ENCODE measurements around the gene TTC14. TPM values are rescaled to one million over a fixed set of nuclear protein-coding genes. Genes with fewer than 3 reads are reported as not detected.
"Not testable (repeated sequence)": the region's sequence is repeated elsewhere in the genome, so short reads cannot be mapped to it uniquely, and the experiment has no call there.

Gene TTC14
- total RNA-seq, 2 donors from 2014 or later, result 53.1 to 56.0 TPM

- Mint-ChIP-seq H3K36me3 (ENCODE audit: insufficient read depth in 2 of 2) (peaks cover 5 to 32% of the 10 kb centered on the region in 2 donors), H3K4me3 (no peak overlapping the region), H3K4me1 (ENCODE audit: low read depth) (peaks cover 2% of the 10 kb centered on the region), H3K27ac (peak overlapping the region; percentile 68), H3K27me3 (ENCODE audit: low read depth) (no peaks in the 10 kb centered on the region), H3K9me3 (no peaks in the 10 kb centered on the region)
- ATAC-seq (replicated peaks in 1 of 2) (no peak), DNase-seq (no peak)
These were observed 9.0 kb downstream of the TTC14 start for GRCh38 chr3:180611006-180611405.

- no peak for DNase-seq
- no peak for ATAC-seq (replicated peaks in 1 of 2)
- Mint-ChIP-seq H3K36me3 (ENCODE audit: insufficient read depth in 2 of 2) (peaks cover 5 to 28% of the 10 kb centered on the region in 2 donors), H3K9me3 (no peaks in the 10 kb centered on the region), H3K4me3 (no peak overlapping the region), H3K27ac (peak overlapping the region; percentile 54), H3K4me1 (ENCODE audit: low read depth) (no peaks in the 10 kb centered on the region), H3K27me3 (ENCODE audit: low read depth) (no peaks in the 10 kb centered on the region)
These were observed 10.4 kb downstream of the TTC14 start for GRCh38 chr3:180612364-180612763.

- H3K9me3 Mint-ChIP-seq, result no peaks in the 10 kb centered on the region
- peaks cover 0 to 16% of the 10 kb centered on the region in 2 donors for H3K36me3 Mint-ChIP-seq (ENCODE audit: insufficient read depth in 2 of 2)
- DNase-seq, result no peak
- H3K27ac Mint-ChIP-seq, result no peak overlapping the region
- ATAC-seq (replicated peaks in 1 of 2), result peak in 1 of 2 donors; percentile 59
- H3K4me1 Mint-ChIP-seq (ENCODE audit: low read depth), result no peaks in the 10 kb centered on the region
- H3K4me3 Mint-ChIP-seq, result no peak overlapping the region
- H3K27me3 Mint-ChIP-seq (ENCODE audit: low read depth), result no peaks in the 10 kb centered on the region
These were observed 14.0 kb downstream of the TTC14 start for GRCh38 chr3:180615954-180616353.

- no peak for ATAC-seq (replicated peaks in 1 of 2)
- Mint-ChIP-seq H3K27ac (no peak overlapping the region), H3K4me3 (no peak overlapping the region)
These were observed 15.1 kb downstream of the TTC14 start for GRCh38 chr3:180617049-180617448.

GRCh38 chr3:180618563-180618962 lies 16.6 kb downstream of the TTC14 start:
- H3K27ac Mint-ChIP-seq; H3K4me1 Mint-ChIP-seq (ENCODE audit: low read depth); H3K4me3 Mint-ChIP-seq; H3K9me3 Mint-ChIP-seq; DNase-seq; ATAC-seq (replicated peaks in 1 of 2); H3K27me3 Mint-ChIP-seq (ENCODE audit: low read depth): not testable (repeated sequence)
- H3K36me3 Mint-ChIP-seq (ENCODE audit: insufficient read depth in 2 of 2), result peaks cover 5 to 11% of the 10 kb centered on the region in 2 donors

More at GRCh38 chr3:180617049-180617448, 15.1 kb downstream of the TTC14 start:
- Mint-ChIP-seq H3K36me3 (ENCODE audit: insufficient read depth in 2 of 2) (peaks cover 0 to 10% of the 10 kb centered on the region in 2 donors), H3K9me3 (no peaks in the 10 kb centered on the region), H3K4me1 (ENCODE audit: low read depth) (no peaks in the 10 kb centered on the region), H3K27me3 (ENCODE audit: low read depth) (no peaks in the 10 kb centered on the region)
- DNase-seq, result no peak

- DNase-seq, result no peak
- ATAC-seq (replicated peaks in 1 of 2), result no peak
- H3K4me3 Mint-ChIP-seq, result no peak overlapping the region
- peak overlapping the region; percentile 54 for H3K27ac Mint-ChIP-seq
- H3K4me1 Mint-ChIP-seq (ENCODE audit: low read depth), result peaks cover 10% of the 10 kb centered on the region
- peaks cover 4 to 10% of the 10 kb centered on the region in 2 donors for H3K9me3 Mint-ChIP-seq
- H3K27me3 Mint-ChIP-seq (ENCODE audit: low read depth), result no peaks in the 10 kb centered on the region
- peaks cover 12 to 21% of the 10 kb centered on the region in 2 donors for H3K36me3 Mint-ChIP-seq (ENCODE audit: insufficient read depth in 2 of 2)
These were observed 17.8 kb downstream of the TTC14 start for GRCh38 chr3:180619723-180620122.

- H3K36me3 Mint-ChIP-seq (ENCODE audit: insufficient read depth in 2 of 2), result peaks cover 24 to 29% of the 10 kb centered on the region in 2 donors
- peak; percentile 83 to 85 for ATAC-seq (replicated peaks in 1 of 2)
These were observed 22.8 kb downstream of the TTC14 start for GRCh38 chr3:180624714-180625113.

GRCh38 chr3:180626844-180627243 lies 24.9 kb downstream of the TTC14 start:
- Mint-ChIP-seq H3K4me1 (ENCODE audit: low read depth) (peaks cover 36% of the 10 kb centered on the region), H3K27ac (no peak overlapping the region), H3K27me3 (ENCODE audit: low read depth) (no peaks in the 10 kb centered on the region), H3K9me3 (peaks cover 11% of the 10 kb centered on the region in 2 donors), H3K4me3 (no peak overlapping the region), H3K36me3 (ENCODE audit: insufficient read depth in 2 of 2) (peaks cover 24 to 29% of the 10 kb centered on the region in 2 donors)
- peak in 1 of 2 donors; percentile 36 for ATAC-seq (replicated peaks in 1 of 2)
- DNase-seq, result no peak

More at GRCh38 chr3:180624714-180625113, 22.8 kb downstream of the TTC14 start:
- H3K27me3 Mint-ChIP-seq (ENCODE audit: low read depth), result no peaks in the 10 kb centered on the region
- H3K27ac Mint-ChIP-seq, result peak overlapping the region; percentile 94
- DNase-seq, result no peak
- peak overlapping the region; percentile 25 to 65 for H3K4me3 Mint-ChIP-seq
- H3K9me3 Mint-ChIP-seq, result peaks cover 11% of the 10 kb centered on the region in 2 donors
- H3K4me1 Mint-ChIP-seq (ENCODE audit: low read depth), result peaks cover 22% of the 10 kb centered on the region

GRCh38 chr3:180630371-180630770 lies 28.4 kb downstream of the TTC14 start:
- DNase-seq, result no peak
- peaks cover 22% of the 10 kb centered on the region for H3K27me3 Mint-ChIP-seq (ENCODE audit: low read depth)
- no peak overlapping the region for H3K4me3 Mint-ChIP-seq
- peaks cover 20% of the 10 kb centered on the region for H3K4me1 Mint-ChIP-seq (ENCODE audit: low read depth)
- H3K27ac Mint-ChIP-seq, result peak overlapping the region; percentile 20
- peaks cover 0 to 5% of the 10 kb centered on the region in 2 donors for H3K9me3 Mint-ChIP-seq
- H3K36me3 Mint-ChIP-seq (ENCODE audit: insufficient read depth in 2 of 2), result peaks cover 5 to 7% of the 10 kb centered on the region in 2 donors
- peak; percentile 77 to 84 for ATAC-seq (replicated peaks in 1 of 2)

- no peak for ATAC-seq (replicated peaks in 1 of 2)
- Mint-ChIP-seq H3K4me1 (ENCODE audit: low read depth) (peaks cover 14% of the 10 kb centered on the region), H3K36me3 (ENCODE audit: insufficient read depth in 2 of 2) (no peaks in the 10 kb centered on the region), H3K4me3 (no peak overlapping the region), H3K27me3 (ENCODE audit: low read depth) (peaks cover 32% of the 10 kb centered on the region), H3K27ac (no peak overlapping the region), H3K9me3 (peaks cover 0 to 4% of the 10 kb centered on the region in 2 donors)
- DNase-seq, result no peak
These were observed 29.4 kb downstream of the TTC14 start for GRCh38 chr3:180631317-180631716.

- no peak overlapping the region for H3K27ac Mint-ChIP-seq
- H3K4me3 Mint-ChIP-seq, result no peak overlapping the region
- H3K4me1 Mint-ChIP-seq (ENCODE audit: low read depth), result peaks cover 14% of the 10 kb centered on the region
- peaks cover 53% of the 10 kb centered on the region for H3K27me3 Mint-ChIP-seq (ENCODE audit: low read depth)
- ATAC-seq (replicated peaks in 1 of 2), result peak in 1 of 2 donors; percentile 36
- H3K36me3 Mint-ChIP-seq (ENCODE audit: insufficient read depth in 2 of 2), result no peaks in the 10 kb centered on the region
- DNase-seq, result no peak
- peaks cover 1 to 4% of the 10 kb centered on the region in 2 donors for H3K9me3 Mint-ChIP-seq
These were observed 31.8 kb downstream of the TTC14 start for GRCh38 chr3:180633722-180634121.

GRCh38 chr3:180640987-180641386 lies 39.0 kb downstream of the TTC14 start:
- Mint-ChIP-seq H3K9me3 (peaks cover 1% of the 10 kb centered on the region in 2 donors), H3K27me3 (ENCODE audit: low read depth) (peaks cover 51% of the 10 kb centered on the region), H3K4me1 (ENCODE audit: low read depth) (no peaks in the 10 kb centered on the region), H3K4me3 (no peak overlapping the region), H3K27ac (no peak overlapping the region), H3K36me3 (ENCODE audit: insufficient read depth in 2 of 2) (no peaks in the 10 kb centered on the region)
- ATAC-seq (replicated peaks in 1 of 2) (no peak), DNase-seq (no peak)

GRCh38 chr3:180646187-180646790 lies 44.3 kb downstream of the TTC14 start:
- no peak overlapping the region for H3K4me3 Mint-ChIP-seq
- no peaks in the 10 kb centered on the region for H3K9me3 Mint-ChIP-seq
- peaks cover 41% of the 10 kb centered on the region for H3K27me3 Mint-ChIP-seq (ENCODE audit: low read depth)
- H3K4me1 Mint-ChIP-seq (ENCODE audit: low read depth), result no peaks in the 10 kb centered on the region
- ATAC-seq (replicated peaks in 1 of 2), result no peak
- no peaks in the 10 kb centered on the region for H3K36me3 Mint-ChIP-seq (ENCODE audit: insufficient read depth in 2 of 2)
- no peak for DNase-seq
- no peak overlapping the region for H3K27ac Mint-ChIP-seq

- Mint-ChIP-seq H3K27me3 (ENCODE audit: low read depth) (peaks cover 23% of the 10 kb centered on the region), H3K36me3 (ENCODE audit: insufficient read depth in 2 of 2) (no peaks in the 10 kb centered on the region), H3K9me3 (no peaks in the 10 kb centered on the region), H3K4me1 (ENCODE audit: low read depth) (no peaks in the 10 kb centered on the region), H3K27ac (no peak overlapping the region), H3K4me3 (no peak overlapping the region)
- no peak for DNase-seq
- ATAC-seq (replicated peaks in 1 of 2), result no peak
These were observed 54.4 kb downstream of the TTC14 start for GRCh38 chr3:180656406-180656805.
